Measurements from ENCODE around the gene MAPK10. TPM values are rescaled to one million over a fixed set of nuclear protein-coding genes. Genes with fewer than 3 reads are reported as not detected.

The MAPK10 gene
- total RNA-seq, 1 experiment from 2014 or later, result 0.79 TPM

DNA sequence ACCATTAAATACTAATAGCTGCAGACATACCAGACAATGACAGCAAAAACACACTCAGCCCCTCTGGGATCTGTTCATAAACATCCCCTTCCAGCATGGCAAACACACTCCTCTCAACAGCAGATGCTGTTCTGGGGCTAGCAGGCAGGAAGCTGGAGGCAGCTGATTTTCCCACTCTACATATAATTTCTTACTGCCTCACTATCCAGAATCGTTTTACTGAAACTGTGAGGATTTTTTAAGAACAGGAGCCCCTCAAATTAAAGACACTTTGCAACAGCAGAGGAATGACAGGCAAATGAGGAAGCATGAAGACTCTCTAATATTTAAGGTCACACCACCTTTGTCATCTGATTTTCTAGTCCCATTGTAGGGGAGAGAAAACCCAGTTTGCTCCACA, 2.2 kb downstream of the MAPK10 start:
- BruUV-seq (replicated peaks), result no TSS peak
- H3K4me3 ChIP-seq (ENCODE audit: low read depth, low read length), result no peak overlapping the region
- POLR2A ChIA-PET, result no interaction called here
- H3K4me1 ChIP-seq, result no peaks in the 10 kb centered on the region
- Mint-ChIP-seq H3K27ac (ENCODE audit: unreplicated experiment) (no peak overlapping the region), H3K4me3 (ENCODE audit: unreplicated experiment) (no peak overlapping the region), H3K9me3 (ENCODE audit: unreplicated experiment) (no peaks in the 10 kb centered on the region), H3K4me1 (ENCODE audit: low read depth, unreplicated experiment) (no peaks in the 10 kb centered on the region), H3K27me3 (ENCODE audit: insufficient read depth, unreplicated experiment) (peaks cover 2% of the 10 kb centered on the region), H3K36me3 (ENCODE audit: insufficient read depth, unreplicated experiment) (no peaks in the 10 kb centered on the region)
- no peak for DNase-seq
- CTCF ChIA-PET, result no interaction called here
- TF ChIP-seq, protein P1, sequence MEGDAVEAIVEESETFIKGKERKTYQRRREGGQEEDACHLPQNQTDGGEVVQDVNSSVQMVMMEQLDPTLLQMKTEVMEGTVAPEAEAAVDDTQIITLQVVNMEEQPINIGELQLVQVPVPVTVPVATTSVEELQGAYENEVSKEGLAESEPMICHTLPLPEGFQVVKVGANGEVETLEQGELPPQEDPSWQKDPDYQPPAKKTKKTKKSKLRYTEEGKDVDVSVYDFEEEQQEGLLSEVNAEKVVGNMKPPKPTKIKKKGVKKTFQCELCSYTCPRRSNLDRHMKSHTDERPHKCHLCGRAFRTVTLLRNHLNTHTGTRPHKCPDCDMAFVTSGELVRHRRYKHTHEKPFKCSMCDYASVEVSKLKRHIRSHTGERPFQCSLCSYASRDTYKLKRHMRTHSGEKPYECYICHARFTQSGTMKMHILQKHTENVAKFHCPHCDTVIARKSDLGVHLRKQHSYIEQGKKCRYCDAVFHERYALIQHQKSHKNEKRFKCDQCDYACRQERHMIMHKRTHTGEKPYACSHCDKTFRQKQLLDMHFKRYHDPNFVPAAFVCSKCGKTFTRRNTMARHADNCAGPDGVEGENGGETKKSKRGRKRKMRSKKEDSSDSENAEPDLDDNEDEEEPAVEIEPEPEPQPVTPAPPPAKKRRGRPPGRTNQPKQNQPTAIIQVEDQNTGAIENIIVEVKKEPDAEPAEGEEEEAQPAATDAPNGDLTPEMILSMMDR (IDR thresholded peaks at IDR 0.05; ENCODE audit: insufficient read depth in 1 of 2, low read depth in 1 of 2, low read length in 1 of 2, severe bottlenecking in 1 of 2, unreplicated experiment in 1 of 2), result no peak
- H3K9me3 ChIP-seq, result no peaks in the 10 kb centered on the region
- no peaks in the 10 kb centered on the region for H3K27me3 ChIP-seq (replicated peaks; ENCODE audit: control insufficient read depth, insufficient read depth, low read length)
- intact Hi-C loops (cut with micrococcal nuclease; ENCODE audit: unreplicated experiment), result no loop called here
- H3K36me3 ChIP-seq (ENCODE audit: control insufficient read depth, insufficient read depth, low read length), result no peaks in the 10 kb centered on the region

GRCh38 chr4:86356425-86357210, 3.2 kb downstream of the MAPK10 start:
- Mint-ChIP-seq H3K27me3 (ENCODE audit: insufficient read depth, unreplicated experiment) (peaks cover 1% of the 10 kb centered on the region), H3K4me3 (ENCODE audit: unreplicated experiment) (no peak overlapping the region), H3K27ac (ENCODE audit: unreplicated experiment) (no peak overlapping the region), H3K36me3 (ENCODE audit: insufficient read depth, unreplicated experiment) (no peaks in the 10 kb centered on the region), H3K9me3 (ENCODE audit: unreplicated experiment) (no peaks in the 10 kb centered on the region), H3K4me1 (ENCODE audit: low read depth, unreplicated experiment) (no peaks in the 10 kb centered on the region)
- intact Hi-C loops (cut with micrococcal nuclease; ENCODE audit: unreplicated experiment), result no loop called here
- POLR2A ChIA-PET, result no interaction called here
- Histone ChIP-seq H3K4me1 (no peaks in the 10 kb centered on the region), H3K36me3 (ENCODE audit: control insufficient read depth, insufficient read depth, low read length) (no peaks in the 10 kb centered on the region), H3K27me3 (replicated peaks; ENCODE audit: control insufficient read depth, insufficient read depth, low read length) (no peaks in the 10 kb centered on the region), H3K9me3 (no peaks in the 10 kb centered on the region), H3K4me3 (ENCODE audit: low read depth, low read length) (no peak overlapping the region)
- CTCF ChIA-PET, result no interaction called here
- no peak for DNase-seq
- TF ChIP-seq, protein P1 (IDR thresholded peaks at IDR 0.05; ENCODE audit: insufficient read depth in 1 of 2, low read depth in 1 of 2, low read length in 1 of 2, severe bottlenecking in 1 of 2, unreplicated experiment in 1 of 2), result no peak
- no TSS peak for BruUV-seq (replicated peaks)

DNA sequence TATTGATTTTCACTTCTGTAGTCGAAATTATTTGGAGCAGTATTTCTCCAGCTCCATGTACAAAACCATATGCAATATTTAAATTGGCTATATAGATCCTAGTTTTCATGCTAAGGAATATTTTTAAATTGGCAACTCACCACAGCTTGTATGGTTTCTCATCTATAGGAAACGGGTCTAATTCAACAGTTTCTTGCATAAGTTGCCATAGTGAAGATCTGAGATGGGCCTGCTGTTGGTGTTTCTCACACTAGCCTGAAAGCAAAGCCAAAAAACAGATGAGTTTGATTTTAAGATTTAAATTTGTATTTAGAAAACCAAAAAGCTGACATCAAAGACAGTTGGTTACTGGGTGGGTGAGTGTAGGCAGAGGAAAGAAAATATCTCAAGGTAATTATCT, 5.5 kb downstream of the MAPK10 start:
- CTCF ChIA-PET, result no interaction called here

More for the DNA sequence above, 5.5 kb downstream of the MAPK10 start:
- POLR2A ChIA-PET, result no interaction called here
- no peaks in the 10 kb centered on the region for H3K36me3 ChIP-seq (ENCODE audit: control insufficient read depth, insufficient read depth, low read length)
- TF ChIP-seq, protein P1 (IDR thresholded peaks at IDR 0.05; ENCODE audit: insufficient read depth in 1 of 2, low read depth in 1 of 2, low read length in 1 of 2, severe bottlenecking in 1 of 2, unreplicated experiment in 1 of 2), result no peak
- no peaks in the 10 kb centered on the region for H3K4me1 ChIP-seq
- no peak overlapping the region for H3K27ac Mint-ChIP-seq (ENCODE audit: unreplicated experiment)
- BruUV-seq (replicated peaks), result no TSS peak
- H3K27me3 ChIP-seq (replicated peaks; ENCODE audit: control insufficient read depth, insufficient read depth, low read length), result no peaks in the 10 kb centered on the region
- intact Hi-C loops (cut with micrococcal nuclease; ENCODE audit: unreplicated experiment), result no loop called here
- no peak for DNase-seq
- H3K27me3 Mint-ChIP-seq (ENCODE audit: insufficient read depth, unreplicated experiment), result peaks cover 3% of the 10 kb centered on the region
- H3K9me3 Mint-ChIP-seq (ENCODE audit: unreplicated experiment), result no peaks in the 10 kb centered on the region
- H3K4me3 ChIP-seq (ENCODE audit: low read depth, low read length), result no peak overlapping the region
- no peaks in the 10 kb centered on the region for H3K36me3 Mint-ChIP-seq (ENCODE audit: insufficient read depth, unreplicated experiment)
- H3K4me1 Mint-ChIP-seq (ENCODE audit: low read depth, unreplicated experiment), result no peaks in the 10 kb centered on the region
- no peak overlapping the region for H3K4me3 Mint-ChIP-seq (ENCODE audit: unreplicated experiment)
- no peaks in the 10 kb centered on the region for H3K9me3 ChIP-seq
